H1 (cell line): ENCODE data around the gene L3MBTL3. TPM values are rescaled to one million over a fixed set of nuclear protein-coding genes. Genes with fewer than 3 reads are reported as not detected.

Experiments used
- CTCF ChIA-PET: fragments of 300-600 bp; sonication (Branson Sonifier 250); formaldehyde crosslinking; loops from one replicate; lab custom pipeline; 2021; ENCODE audit not compliant: partially characterized antibody; lab: Charles Lee
- POLR2A ChIA-PET: fragments of 300-600 bp; sonication (Branson Sonifier 250); formaldehyde crosslinking; loops from one replicate; lab custom pipeline; 2021; ENCODE audit warnings: inconsistent platforms; ENCODE audit not compliant: partially characterized antibody; lab: Charles Lee
- DNase-seq, 2 experiments: peaks; one replicate each; pipeline versions ENCODE4 v3.0.0 to v3.0.0-alpha.2; 2010 to 2022; ENCODE audit warnings: low spot score in 2 of 2, low read depth in 1 of 2, mixed read lengths in 1 of 2
- FAIRE-seq: peaks from 2 replicates; lab custom pipeline; 2011; peaks lifted over from hg19 to GRCh38; lab: Jason Lieb, UNC
- H2AFZ ChIP-seq: 2 replicates; pipeline ENCODE4 v1.8.1; 2012; ENCODE audit warnings: low read length, inconsistent platforms
- H2AK5ac ChIP-seq: 2 replicates; pipeline ENCODE4 v1.6.1; 2013; ENCODE audit warnings: low read depth, low read length
- H2BK120ac ChIP-seq: replicated peaks from 2 replicates; pipeline ENCODE3; 2013; ENCODE audit warnings: low read depth, low read length, inconsistent platforms
- H2BK12ac ChIP-seq: 2 replicates; pipeline ENCODE4 v1.6.1; 2013; ENCODE audit warnings: low read depth, low read length
- H2BK15ac ChIP-seq: 2 replicates; pipeline ENCODE4 v1.6.1; 2013; ENCODE audit warnings: low read length
- H2BK20ac ChIP-seq: 2 replicates; pipeline ENCODE4 v1.6.1; 2013; ENCODE audit warnings: low read length
- H2BK5ac ChIP-seq: 2 replicates; pipeline ENCODE4 v1.6.1; 2013; ENCODE audit warnings: low read depth, low read length
- H3K14ac ChIP-seq: 2 replicates; pipeline ENCODE4 v1.6.1; 2013; ENCODE audit warnings: inconsistent platforms; ENCODE audit not compliant: insufficient read length
- H3K18ac ChIP-seq: 2 replicates; pipeline ENCODE4 v1.6.1; 2013; ENCODE audit warnings: low read length; ENCODE audit errors: extremely low read depth
- H3K23ac ChIP-seq: 2 replicates; pipeline ENCODE4 v1.6.1; 2013; ENCODE audit warnings: inconsistent platforms; ENCODE audit not compliant: insufficient read length
- H3K23me2 ChIP-seq: 2 replicates; pipeline ENCODE4 v1.6.1; 2013; ENCODE audit warnings: low read depth, low read length
- H3K27ac ChIP-seq: 2 replicates; pipeline ENCODE4 v1.6.1; 2011; ENCODE audit warnings: low read depth, low read length, inconsistent platforms
- H3K27me3 ChIP-seq, 4 experiments: replicated peaks in 1 of 4; 1 replicate in 1 of 4; 2 replicates in 3 of 4; pipeline versions ENCODE4 v1.6.1 to v1.8.1; 2011 to 2013; ENCODE audit warnings: low read length in 3 of 4, mild to moderate bottlenecking in 3 of 4, inconsistent platforms in 2 of 4, mixed read lengths in 2 of 4, moderate library complexity in 1 of 4; ENCODE audit not compliant: control insufficient read depth in 3 of 4, insufficient read depth in 3 of 4; ENCODE audit errors: extremely low read depth in 1 of 4
- H3K36me3 ChIP-seq, 4 experiments: 2 replicates each; pipeline versions ENCODE4 v1.6.1 to v1.8.1; 2011 to 2013; ENCODE audit warnings: mild to moderate bottlenecking in 4 of 4, low read length in 3 of 4, moderate library complexity in 2 of 4, control low read depth in 1 of 4, inconsistent platforms in 1 of 4; ENCODE audit not compliant: insufficient read depth in 4 of 4, control insufficient read depth in 2 of 4
- H3K4ac ChIP-seq: replicated peaks from 2 replicates; pipeline ENCODE3; 2013; ENCODE audit warnings: low read length, low read depth, mixed read lengths, inconsistent platforms; ENCODE audit not compliant: insufficient read length
- H3K4me1 ChIP-seq, 4 experiments: replicated peaks in 1 of 4; 1 replicate in 1 of 4; 2 replicates in 3 of 4; pipeline versions ENCODE4 v1.6.1 to v1.8.1; 2011 to 2013; ENCODE audit warnings: low read length in 3 of 4, inconsistent platforms in 2 of 4, mixed read lengths in 1 of 4; ENCODE audit not compliant: insufficient read depth in 4 of 4, control insufficient read depth in 3 of 4
- H3K4me2 ChIP-seq, 2 experiments: 2 replicates each; pipeline versions ENCODE4 v1.6.1 to v1.8.1; 2011 to 2013; ENCODE audit warnings: low read depth in 2 of 2, low read length in 2 of 2, control low read depth in 1 of 2, inconsistent platforms in 1 of 2, mild to moderate bottlenecking in 1 of 2; ENCODE audit not compliant: insufficient read depth in 1 of 2
- H3K4me3 ChIP-seq, 4 experiments: fragments of 200-600, 300-600 bp in 1 of 4; sonication (generic), shearing (Covaris generic), sonication (Bioruptor Twin) in 1 of 4; 2 replicates each; pipeline versions ENCODE4 v1.5.1 to v1.8.1; 2011 to 2016; ENCODE audit warnings: low read length in 4 of 4, low read depth in 3 of 4, control low read depth in 2 of 4, inconsistent platforms in 2 of 4, mild to moderate bottlenecking in 2 of 4, mixed read lengths in 1 of 4, moderate library complexity in 1 of 4; ENCODE audit not compliant: insufficient read depth in 2 of 4; ENCODE audit errors: extremely low read depth in 1 of 4
- H3K56ac ChIP-seq: replicated peaks from 2 replicates; pipeline ENCODE3; 2013; ENCODE audit warnings: low read depth, mild to moderate bottlenecking, mixed read lengths, low read length, inconsistent platforms; ENCODE audit not compliant: insufficient read length
- H3K79me1 ChIP-seq: 2 replicates; pipeline ENCODE4 v1.6.1; 2013; ENCODE audit warnings: low read depth, low read length, control low read depth
- H3K79me2 ChIP-seq, 2 experiments: 2 replicates each; pipeline versions ENCODE4 v1.6.1 to v1.8.1; 2012 to 2013; ENCODE audit warnings: low read length in 2 of 2, mild to moderate bottlenecking in 2 of 2, inconsistent platforms in 1 of 2; ENCODE audit not compliant: insufficient read depth in 2 of 2, control insufficient read depth in 1 of 2
- H3K9ac ChIP-seq, 4 experiments: replicated peaks in 1 of 4; 1 replicate in 1 of 4; 2 replicates in 3 of 4; pipeline versions ENCODE4 v1.6.1 to v1.8.1; 2011 to 2013; ENCODE audit warnings: low read depth in 3 of 4, low read length in 3 of 4, control low read depth in 2 of 4, mild to moderate bottlenecking in 2 of 4, moderate library complexity in 2 of 4, inconsistent platforms in 1 of 4; ENCODE audit errors: extremely low read depth in 1 of 4
- H3K9me3 ChIP-seq, 2 experiments: 2 replicates each; pipeline versions ENCODE4 v1.6.1 to v1.8.1; 2012 to 2013; ENCODE audit warnings: mild to moderate bottlenecking in 2 of 2, moderate library complexity in 2 of 2, control low read depth in 1 of 2, inconsistent platforms in 1 of 2, low read depth in 1 of 2, low read length in 1 of 2, mixed read lengths in 1 of 2; ENCODE audit not compliant: insufficient read depth in 2 of 2
- H4K20me1 ChIP-seq, 2 experiments: replicated peaks in 1 of 2; 2 replicates each; pipeline versions ENCODE3 to v1.8.1; 2011 to 2013; ENCODE audit warnings: inconsistent platforms in 2 of 2, low read length in 2 of 2, mild to moderate bottlenecking in 1 of 2; ENCODE audit not compliant: insufficient read depth in 2 of 2, control insufficient read depth in 1 of 2
- H4K5ac ChIP-seq: 2 replicates; pipeline ENCODE4 v1.6.1; 2013; ENCODE audit warnings: low read length, low read depth, mixed read lengths, inconsistent platforms; ENCODE audit not compliant: insufficient read length
- H4K8ac ChIP-seq: 2 replicates; pipeline ENCODE4 v1.8.0; 2013; ENCODE audit warnings: mild to moderate bottlenecking, moderate library complexity, low read length, inconsistent platforms; ENCODE audit not compliant: insufficient read depth; ENCODE audit errors: extremely low read depth
- H4K91ac ChIP-seq: replicated peaks from 2 replicates; pipeline ENCODE3; 2013; ENCODE audit warnings: low read length, mixed read lengths, inconsistent platforms; ENCODE audit not compliant: insufficient read length
- ATF3 ChIP-seq: IDR thresholded peaks from 2 replicates; pipeline ENCODE4 v1.6.1; 2011; ENCODE audit warnings: low read depth, mild to moderate bottlenecking, low read length; ENCODE audit not compliant: insufficient read depth
- CHD1 ChIP-seq: IDR thresholded peaks from 2 replicates; pipeline ENCODE4 v1.6.1; 2012; ENCODE audit warnings: low read depth, low read length, improper control_type of control experiment
- JUND ChIP-seq: IDR thresholded peaks from 2 replicates; pipeline ENCODE4 v1.6.1; 2011; ENCODE audit warnings: mild to moderate bottlenecking, improper control_type of control experiment, low read length
- MAX ChIP-seq: IDR thresholded peaks from 2 replicates; pipeline ENCODE4 v1.6.1; 2012; ENCODE audit warnings: inconsistent platforms
- RFX5 ChIP-seq: IDR thresholded peaks from 2 replicates; pipeline ENCODE4 v1.6.1; 2011; ENCODE audit warnings: low read depth, low read length, improper control_type of control experiment, borderline replicate concordance
- SAP30 ChIP-seq: fragments of 300-600 bp; sonication (generic); IDR thresholded peaks from 2 replicates; pipeline ENCODE4 v1.7.1; 2012; ENCODE audit warnings: low read length, moderate library complexity, mild to moderate bottlenecking, inconsistent platforms; ENCODE audit not compliant: insufficient read depth, insufficient replicate concordance
- SP1 ChIP-seq: IDR thresholded peaks from 2 replicates; pipeline ENCODE4 v1.6.1; 2011; ENCODE audit warnings: low read depth, low read length
- SP4 ChIP-seq: IDR thresholded peaks from 2 replicates; pipeline ENCODE4 v1.6.1; 2012; ENCODE audit warnings: low read length, inconsistent platforms
- TEAD4 ChIP-seq: IDR thresholded peaks from 2 replicates; pipeline ENCODE4 v1.6.1; 2012; ENCODE audit warnings: low read depth, low read length, inconsistent platforms, mixed read lengths
- USF2 ChIP-seq: IDR thresholded peaks from 2 replicates; pipeline ENCODE4 v1.6.1; 2011; ENCODE audit warnings: low read length, improper control_type of control experiment
- WGBS, 2 experiments: shearing (Covaris generic) in 1 of 2; methylation state at CpG; one replicate each; pipeline versions ENCODE4 v1.1.6 to v1.1.7; 2013 to 2015; ENCODE audit warnings: low lambda C conversion rate in 2 of 2, mixed read lengths in 2 of 2, inconsistent platforms in 1 of 2, low coverage in 1 of 2, missing lambda C conversion rate in 1 of 2; ENCODE audit not compliant: insufficient replicate concordance in 2 of 2, insufficient coverage in 1 of 2, insufficient read length in 1 of 2; ENCODE audit errors: extremely low coverage in 1 of 2, missing lambda C conversion rate in 1 of 2; 5-methylcytosine and 5-hydroxymethylcytosine counted together
- polyA plus RNA-seq, 7 experiments: library from polyadenylated mRNA; depleted of rRNA in 3 of 7; stranded (reverse) in 5 of 7; unstranded in 2 of 7; fragments of >200 nt in 5 of 7; fragments of 200-250 nt in 2 of 7; gene quantifications; 1 replicate in 5 of 7; 2 replicates in 1 of 7; 4 replicates in 1 of 7; pipeline versions ENCODE4 v1.2.1 to v1.2.3, GENCODE V29; 2011 to 2013; ENCODE audit warnings: missing spikeins in 2 of 7, mixed read lengths in 2 of 7
- total RNA-seq: library from RNA; stranded (reverse); fragmentation: NEBNext Ultra II Directional; extraction: Animal tissue kit (Norgen Biotek cat#: 25700); gene quantifications from 2 replicates; pipeline ENCODE4 v1.2.1, GENCODE V29; 2021

The L3MBTL3 gene
- total and polyA plus RNA-seq, 2 of the 8 experiments (the other 6 are each of a cell fraction or from before 2014, with no cell fraction given), result 3.9 to 17.2 TPM

DNA sequence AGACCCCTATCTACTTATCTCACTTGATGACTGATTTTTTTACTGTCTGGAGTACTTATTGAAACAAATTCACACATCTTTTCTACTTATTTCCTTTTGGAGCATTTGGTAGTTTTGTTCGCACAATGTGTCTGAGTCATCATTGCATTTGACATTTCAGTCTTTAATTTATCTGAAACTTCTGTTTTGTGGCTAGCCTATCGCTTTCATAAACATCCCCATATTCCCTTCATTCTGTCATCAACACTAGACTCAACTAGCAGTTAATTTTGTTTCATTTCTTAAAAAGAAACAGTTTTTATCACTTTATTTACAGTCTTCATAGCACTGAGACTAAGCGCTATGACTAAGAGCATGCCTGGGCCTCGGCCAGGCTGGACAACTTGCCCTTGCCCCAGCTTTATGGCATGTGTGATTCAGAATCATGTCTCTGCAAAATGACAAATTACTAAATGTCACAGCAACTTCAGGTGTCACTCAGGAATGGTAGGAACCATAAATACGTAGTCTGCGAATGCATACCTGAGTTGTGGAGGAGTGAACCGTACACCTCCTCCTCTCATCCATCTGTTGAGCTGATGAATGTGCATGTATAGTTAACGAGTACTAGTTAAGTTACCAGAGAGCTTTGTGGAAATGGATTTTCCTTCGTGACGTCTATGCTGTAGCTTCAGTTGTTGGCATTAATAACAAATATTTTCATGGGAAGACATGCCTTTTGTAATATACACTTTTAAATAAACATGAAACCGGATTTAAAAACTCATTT lies 16.2 kb downstream of the L3MBTL3 start:
- Histone ChIP-seq H3K18ac (no peak overlapping the region), H2BK12ac (no peak overlapping the region), H2AFZ (no peak overlapping the region), H4K8ac (no peak overlapping the region), H3K4me3 (no peak overlapping the region), H3K56ac (no peak overlapping the region), H3K23me2 (no peaks in the 10 kb centered on the region), H3K4me2 (no peak overlapping the region), H3K27me3 (no peaks in the 10 kb centered on the region), H3K27ac (no peak overlapping the region), H4K20me1 (no peaks in the 10 kb centered on the region), H2AK5ac (no peak overlapping the region), H3K36me3 (no peaks in the 10 kb centered on the region), H2BK20ac (no peak overlapping the region), H2BK120ac (no peak overlapping the region), H4K5ac (no peak overlapping the region), H3K4me1 (no peaks in the 10 kb centered on the region), H3K79me2 (peaks cover 0 to 5% of the 10 kb centered on the region in 2 experiments; a peak in 1 of 4 replicates), H2BK15ac (no peak overlapping the region), H3K9ac (no peak overlapping the region; a peak in 2 of 7 replicates), H3K23ac (no peak overlapping the region), H2BK5ac (no peak overlapping the region), H3K4ac (no peak overlapping the region), H3K79me1 (no peaks in the 10 kb centered on the region), H4K91ac (no peak overlapping the region), H3K9me3 (no peaks in the 10 kb centered on the region), H3K14ac (no peak overlapping the region)
- ChIA-PET CTCF (interaction anchor here (1.0 to 1.5 kb wide), 3 partner anchors 13 to 437 kb away, joined by 3 to 4 read pairs (median 4); no protein-coding TSS in a partner anchor), POLR2A (no interaction called here)
- WGBS, 2 experiments, result 83 to 100% methylated on average over 1 to 11 of the region's 11 CpGs
- FAIRE-seq, result no peak
- no peak for DNase-seq
- TF ChIP-seq JUND, result no peak
- TF ChIP-seq CHD1, result no peak
- no peak for TF ChIP-seq TEAD4
- no peak for TF ChIP-seq USF2
- no peak for TF ChIP-seq RFX5
- TF ChIP-seq SP1, result no peak
- no peak for TF ChIP-seq SAP30
- TF ChIP-seq MAX, result no peak
- no peak for TF ChIP-seq ATF3
- TF ChIP-seq SP4, result no peak
